ENCODE measurements around the gene CYP3A4.
"Not testable (repeated sequence)": the region's sequence is repeated elsewhere in the genome, so short reads cannot be mapped to it uniquely, and the experiment has no call there.

The CYP3A4 gene

GRCh38 chr7:99739699-99740572, 44.0 kb downstream of the CYP3A4 start:
- no peaks in the 10 kb centered on the region for H3K9me3 ChIP-seq (ENCODE audit: control insufficient read depth, insufficient read depth, low read length)
- no peak overlapping the region for H3K4me3 ChIP-seq (ENCODE audit: low read length)
- no peak overlapping the region for H3K4me2 ChIP-seq (ENCODE audit: low read length)
- no peaks in the 10 kb centered on the region for H3F3A ChIP-seq (ENCODE audit: control insufficient read depth, insufficient read depth)
- H3K27ac ChIP-seq (ENCODE audit: low read depth, low read length) = no peak overlapping the region
- H4K20me1 ChIP-seq (ENCODE audit: control insufficient read depth, insufficient read depth, low read depth, low read length) = no peaks in the 10 kb centered on the region
- no peaks in the 10 kb centered on the region for H3K4me1 ChIP-seq (ENCODE audit: control insufficient read depth, low read length)
- H3K27me3 ChIP-seq (ENCODE audit: control insufficient read depth, low read length) = peaks cover 9% of the 10 kb centered on the region; the same call in 1 of the 2 replicates
- H3K79me2 ChIP-seq (ENCODE audit: control insufficient read depth, low read length) = no peaks in the 10 kb centered on the region
- H3K9me2 ChIP-seq (replicated peaks; ENCODE audit: control insufficient read depth, low read length) = no peaks in the 10 kb centered on the region
- TF ChIP-seq CTCF (IDR thresholded peaks at IDR 0.05; ENCODE audit: low read depth, low read length, poor library complexity, severe bottlenecking) (no peak), EZH2phosphoT487 (IDR thresholded peaks at IDR 0.05; ENCODE audit: borderline replicate concordance, low read length) (no peak)
- H3K36me3 ChIP-seq (ENCODE audit: control insufficient read depth, low read length) = no peaks in the 10 kb centered on the region

DNA sequence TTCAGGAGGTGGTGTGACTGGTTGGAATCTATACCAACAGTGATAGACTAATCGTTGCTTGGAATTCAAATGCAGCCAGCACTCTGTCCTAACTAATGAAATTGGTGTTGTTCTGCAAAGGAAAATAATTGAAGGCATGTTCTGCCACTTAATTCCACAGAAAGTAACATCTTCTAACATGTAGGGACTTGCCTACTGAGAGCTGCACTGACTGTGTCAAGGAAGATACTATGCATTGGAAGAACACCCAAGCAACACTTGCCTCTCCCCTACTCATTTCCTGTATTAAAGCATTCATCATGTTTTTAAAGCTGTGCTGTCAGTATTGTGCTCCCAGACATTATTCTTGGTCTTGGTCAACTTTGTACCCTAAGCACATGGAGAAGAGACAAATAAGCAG, 46.3 kb downstream of the CYP3A4 start:
- no peaks in the 10 kb centered on the region for H3K36me3 ChIP-seq (ENCODE audit: control insufficient read depth, low read length)
- H3K4me3 ChIP-seq (ENCODE audit: low read length) = no peak overlapping the region
- H3K4me1 ChIP-seq (ENCODE audit: control insufficient read depth, low read length) = no peaks in the 10 kb centered on the region
- H3K27ac ChIP-seq (ENCODE audit: low read depth, low read length) = no peak overlapping the region
- no peak for TF ChIP-seq EZH2phosphoT487 (IDR thresholded peaks at IDR 0.05; ENCODE audit: borderline replicate concordance, low read length)
- H3K9me3 ChIP-seq (ENCODE audit: control insufficient read depth, insufficient read depth, low read length) = no peaks in the 10 kb centered on the region
- peaks cover 9% of the 10 kb centered on the region; the same call in 1 of the 2 replicates for H3K27me3 ChIP-seq (ENCODE audit: control insufficient read depth, low read length)
- no peaks in the 10 kb centered on the region for H4K20me1 ChIP-seq (ENCODE audit: control insufficient read depth, insufficient read depth, low read depth, low read length)
- no peak overlapping the region for H3K4me2 ChIP-seq (ENCODE audit: low read length)
- H3F3A ChIP-seq (ENCODE audit: control insufficient read depth, insufficient read depth) = no peaks in the 10 kb centered on the region
- no peaks in the 10 kb centered on the region for H3K79me2 ChIP-seq (ENCODE audit: control insufficient read depth, low read length)
- no peaks in the 10 kb centered on the region for H3K9me2 ChIP-seq (replicated peaks; ENCODE audit: control insufficient read depth, low read length)

- not testable (repeated sequence) for H3K27ac ChIP-seq (ENCODE audit: low read depth, low read length); H4K20me1 ChIP-seq (ENCODE audit: control insufficient read depth, insufficient read depth, low read depth, low read length)
Observed at GRCh38 chr7:99736667-99737066, 47.3 kb downstream of the CYP3A4 start.

GRCh38 chr7:99734987-99735386, 49.0 kb downstream of the CYP3A4 start, which contains the start of gene CYP3A7:
Gene CYP3A7 (minus strand): TSS chr7:99735196. CDS start chr7:99735093, 103 bp downstream.
- H3K36me3 ChIP-seq (ENCODE audit: control insufficient read depth, low read length) = no peaks in the 10 kb centered on the region
- no peaks in the 10 kb centered on the region for H4K20me1 ChIP-seq (ENCODE audit: control insufficient read depth, insufficient read depth, low read depth, low read length)
- TF ChIP-seq EZH2phosphoT487 (IDR thresholded peaks at IDR 0.05; ENCODE audit: borderline replicate concordance, low read length) = no peak
- no peak for TF ChIP-seq CTCF (IDR thresholded peaks at IDR 0.05; ENCODE audit: low read depth, low read length, poor library complexity, severe bottlenecking)

More at GRCh38 chr7:99736667-99737066, 47.3 kb downstream of the CYP3A4 start:
- H3K27me3 ChIP-seq (ENCODE audit: control insufficient read depth, low read length); H3K4me1 ChIP-seq (ENCODE audit: control insufficient read depth, low read length); H3K4me2 ChIP-seq (ENCODE audit: low read length); H3K4me3 ChIP-seq (ENCODE audit: low read length); H3K36me3 ChIP-seq (ENCODE audit: control insufficient read depth, low read length); H3K9me2 ChIP-seq (replicated peaks; ENCODE audit: control insufficient read depth, low read length); H3K9me3 ChIP-seq (ENCODE audit: control insufficient read depth, insufficient read depth, low read length); H3F3A ChIP-seq (ENCODE audit: control insufficient read depth, insufficient read depth); H3K79me2 ChIP-seq (ENCODE audit: control insufficient read depth, low read length): not testable (repeated sequence)

More at GRCh38 chr7:99734987-99735386, 49.0 kb downstream of the CYP3A4 start, which contains the start of gene CYP3A7:
- Histone ChIP-seq H3K79me2 (ENCODE audit: control insufficient read depth, low read length) (no peaks in the 10 kb centered on the region), H3K4me1 (ENCODE audit: control insufficient read depth, low read length) (no peaks in the 10 kb centered on the region), H3K4me3 (ENCODE audit: low read length) (no peak within 1 kb of the TSS), H3K27ac (ENCODE audit: low read depth, low read length) (no peak within 1 kb of the TSS), H3K27me3 (ENCODE audit: control insufficient read depth, low read length) (peaks cover 6% of the 10 kb centered on the region; the same call in 1 of the 2 replicates), H3K4me2 (ENCODE audit: low read length) (no peak within 1 kb of the TSS), H3K9me2 (replicated peaks; ENCODE audit: control insufficient read depth, low read length) (no peaks in the 10 kb centered on the region), H3F3A (ENCODE audit: control insufficient read depth, insufficient read depth) (no peaks in the 10 kb centered on the region), H3K9me3 (ENCODE audit: control insufficient read depth, insufficient read depth, low read length) (no peaks in the 10 kb centered on the region)
